Stimulated activated CD8-positive, alpha-beta memory T cell treated with anti-CD3 and anti-CD28 coated beads, Interleukin-4, amount 100 ng/mL, for 48 hours (primary cell): ENCODE measurements around the gene HEXA.
A peak's percentile ranks its signal among the peaks of the same experiment; 100 is the strongest.

Source experiments
- DNase-seq: peaks from one replicate; pipeline ENCODE4 v3.0.0-alpha.2; 2020

Gene HEXA

GRCh38 chr15:72372361-72372760 is 3.5 kb downstream of the HEXA start:
- no peak for DNase-seq

- DNase-seq: no peak
These were observed 5.8 kb downstream of the HEXA start for GRCh38 chr15:72369964-72370363.

DNA sequence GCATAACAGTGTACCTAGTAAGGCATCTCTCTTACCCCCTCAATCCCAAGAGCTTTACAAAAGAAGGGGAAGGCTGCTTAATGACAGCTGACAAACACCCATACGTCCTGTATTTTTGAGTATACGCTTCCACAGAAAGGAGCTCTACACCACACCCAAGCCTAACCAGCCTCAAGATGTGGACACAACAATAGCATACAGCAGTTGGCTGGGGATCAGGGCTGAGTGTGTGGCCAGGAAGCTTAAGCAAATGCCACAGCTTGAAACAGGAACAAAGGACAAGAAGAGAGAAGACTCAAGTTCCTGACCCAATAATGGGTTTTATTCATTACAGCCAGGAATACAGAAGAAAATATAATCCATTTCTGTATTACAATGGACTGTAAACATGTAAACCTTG is 6.9 kb downstream of the HEXA start:
- no peak for DNase-seq

DNA sequence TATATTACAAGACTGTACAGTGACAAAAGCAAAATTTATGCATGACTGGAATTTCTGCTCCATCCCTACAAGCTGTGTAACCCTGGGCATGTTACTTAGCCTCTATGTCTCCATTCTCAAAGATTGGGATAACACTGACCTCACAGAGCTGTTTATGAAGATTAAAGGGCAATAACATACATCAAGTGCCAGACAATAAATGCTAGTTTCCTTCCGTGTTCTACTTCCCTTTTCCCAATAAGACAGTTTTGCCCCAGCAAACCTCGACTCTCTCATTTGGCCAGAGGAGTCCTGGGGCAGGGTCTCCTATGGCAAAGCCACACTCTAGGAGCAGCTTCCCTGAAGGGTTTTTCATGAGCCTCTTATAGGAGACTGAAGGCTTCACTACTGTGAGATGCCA is 7.5 kb downstream of the HEXA start:
- DNase-seq: no peak

GRCh38 chr15:72365844-72366243 is 10.0 kb downstream of the HEXA start:
- DNase-seq: no peak

DNA sequence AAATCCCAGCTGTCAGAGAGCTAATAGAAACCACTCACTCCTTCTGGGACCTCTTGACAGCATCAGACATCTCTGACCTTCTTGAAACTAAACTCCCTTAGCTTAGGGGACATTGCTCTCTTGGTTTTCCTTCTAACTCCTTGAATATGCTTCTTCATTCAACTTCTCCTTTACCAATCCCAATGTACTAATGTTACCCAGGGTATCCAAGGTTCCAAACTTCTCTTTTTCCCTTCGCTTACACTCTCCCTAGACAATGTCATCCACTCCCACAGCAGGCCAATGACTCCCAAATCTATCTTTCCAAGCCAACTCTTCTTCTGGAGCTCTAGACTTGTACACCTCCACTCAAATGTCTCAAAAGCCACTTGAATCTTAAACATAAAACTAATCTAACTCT is 14.6 kb downstream of the HEXA start:
- no peak for DNase-seq

DNA sequence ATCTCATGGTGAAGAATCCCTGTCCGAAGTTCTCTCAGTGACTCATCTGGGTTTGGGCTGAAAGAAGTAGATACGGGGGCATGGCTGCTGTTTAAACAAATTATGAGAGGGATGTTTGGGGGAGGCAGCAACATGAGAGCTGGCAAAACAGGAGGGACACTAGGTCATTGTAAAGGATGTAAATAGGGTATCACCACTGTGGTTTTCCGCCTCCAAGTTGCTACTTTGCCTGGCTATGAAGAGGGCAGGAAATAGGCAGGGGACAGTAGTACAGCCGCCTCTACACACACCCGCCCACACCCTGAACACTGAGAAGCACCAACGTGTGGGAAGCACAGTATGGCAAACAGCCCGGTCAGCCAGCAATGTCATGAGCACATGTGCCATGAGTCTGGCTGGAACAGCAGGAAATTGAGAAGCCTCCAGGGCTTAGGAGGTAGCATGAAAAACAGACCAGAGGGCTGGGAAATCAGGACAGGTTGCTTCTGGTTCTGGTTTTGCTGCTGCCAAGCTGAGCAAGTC is 17.1 kb downstream of the HEXA start:
- DNase-seq: no peak

GRCh38 chr15:72358121-72358520 is 17.7 kb downstream of the HEXA start:
- DNase-seq: no peak

DNA sequence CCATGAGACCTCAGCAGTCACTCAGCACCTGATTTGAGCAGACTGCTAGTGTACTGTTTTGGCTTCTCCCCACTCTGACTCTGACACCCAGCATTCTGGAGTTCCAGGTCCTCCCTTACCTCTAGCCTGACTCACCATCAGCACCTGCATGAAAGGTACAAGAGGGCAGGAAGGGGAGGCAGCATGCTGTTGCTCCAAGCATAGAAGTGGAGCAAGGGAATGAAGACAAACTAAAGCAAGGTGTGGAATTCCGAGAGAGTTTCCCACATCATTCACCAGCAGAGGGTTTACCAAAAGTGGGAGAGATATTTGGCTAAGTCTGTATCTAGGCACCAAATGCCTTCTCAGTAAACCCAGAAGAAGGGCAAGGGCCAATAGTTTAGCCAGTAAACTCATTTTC is 21.3 kb downstream of the HEXA start:
- DNase-seq: no peak

DNA sequence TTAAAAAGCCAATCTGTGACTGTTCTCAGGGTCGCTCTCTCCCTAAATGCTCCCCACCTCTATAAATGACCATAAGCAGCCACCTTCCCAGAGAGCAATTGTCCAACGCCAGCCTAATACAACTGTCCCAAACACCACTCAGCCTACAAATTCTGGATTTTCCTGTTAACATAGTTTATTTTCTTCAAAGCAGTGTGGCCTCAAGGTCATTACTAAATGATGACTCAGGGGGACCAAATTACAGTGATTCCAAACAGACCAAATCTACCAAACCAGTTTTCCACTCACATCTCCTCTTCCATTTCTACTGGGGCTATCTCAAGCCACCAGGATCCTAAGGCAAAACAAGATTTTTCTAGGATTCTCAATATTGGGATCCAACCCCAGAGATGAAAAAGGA is 22.5 kb downstream of the HEXA start:
- no peak for DNase-seq

GRCh38 chr15:72345806-72346205 is 30.0 kb downstream of the HEXA start:
- no peak for DNase-seq

- DNase-seq: no peak
These were observed 30.5 kb downstream of the HEXA start for GRCh38 chr15:72345280-72345679.

GRCh38 chr15:72344602-72345001 is 31.2 kb downstream of the HEXA start:
- DNase-seq: no peak

- peak; percentile 50 for DNase-seq
These were observed 33.4 kb downstream of the HEXA start for GRCh38 chr15:72342385-72342784.

GRCh38 chr15:72341361-72341760 is 34.5 kb downstream of the HEXA start:
- no peak for DNase-seq

- DNase-seq: no peak
These were observed 35.4 kb downstream of the HEXA start for GRCh38 chr15:72340366-72340765.

DNA sequence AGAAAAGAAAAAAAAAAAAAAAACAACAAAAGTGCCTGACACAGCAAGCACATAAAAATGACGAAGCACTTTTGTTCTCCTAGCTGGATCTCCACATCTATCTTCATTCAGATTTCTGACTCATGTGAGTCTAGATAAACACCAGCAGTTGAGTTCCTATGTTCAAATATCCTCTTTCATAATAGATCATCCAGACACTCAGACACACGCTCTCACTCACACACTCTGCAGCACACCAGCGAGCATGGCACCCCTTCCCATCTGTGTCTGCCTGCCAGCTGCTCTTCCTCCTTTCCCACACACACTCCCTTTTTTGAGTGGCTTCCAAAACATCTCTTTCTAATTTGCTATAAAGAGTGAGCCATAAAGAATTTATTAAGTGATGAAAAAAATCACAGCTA is 36.0 kb downstream of the HEXA start:
- DNase-seq: no peak

- DNase-seq: no peak
These were observed 37.0 kb downstream of the HEXA start for GRCh38 chr15:72338617-72339321.

- DNase-seq: no peak
These were observed 37.7 kb downstream of the HEXA start for GRCh38 chr15:72338148-72338547.

GRCh38 chr15:72334842-72335241 is 41.0 kb downstream of the HEXA start:
- no peak for DNase-seq

- no peak for DNase-seq
These were observed 44.8 kb downstream of the HEXA start for GRCh38 chr15:72331021-72331420.

- no peak for DNase-seq
These were observed 52.1 kb downstream of the HEXA start for GRCh38 chr15:72323752-72324151.

- peak; percentile 80 for DNase-seq
These were observed 55.7 kb downstream of the HEXA start, which contains the start of gene CELF6 for GRCh38 chr15:72319985-72320671. CELF6 (minus strand) TSS chr15:72320157; CDS start chr15:72319874, 283 bp downstream.

DNA sequence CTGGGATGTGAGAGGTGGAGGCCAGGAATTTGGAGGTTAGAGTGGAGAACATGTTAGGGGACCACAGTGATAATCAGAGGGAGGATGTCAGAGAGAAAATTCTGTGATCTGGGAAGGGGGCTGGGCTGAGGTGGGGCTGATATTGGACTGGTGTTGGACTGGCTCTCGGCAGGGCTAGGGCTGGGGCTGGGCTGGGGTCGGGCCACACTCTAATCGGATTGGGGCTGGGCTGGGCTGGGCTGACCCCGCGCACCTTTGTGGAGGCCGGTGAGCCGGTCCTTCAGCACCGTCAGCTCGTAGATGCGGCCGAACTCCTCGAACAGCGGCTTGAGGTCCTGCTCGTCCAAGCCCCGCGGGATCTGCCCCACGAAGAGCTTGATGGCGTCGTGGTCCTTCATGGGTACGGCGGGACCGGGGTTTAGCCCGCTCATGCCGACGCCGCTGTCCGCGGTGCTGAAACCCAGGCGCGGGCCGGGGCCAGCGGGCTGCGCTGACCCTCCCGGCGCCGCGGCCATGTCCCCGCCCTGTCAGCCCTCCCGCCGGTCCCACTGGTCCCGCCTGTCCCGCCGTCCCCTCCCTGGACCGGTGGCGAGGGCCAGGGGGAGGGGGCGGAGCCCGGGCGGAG is 56.3 kb downstream of the HEXA start:
- DNase-seq: peak; percentile 67
